COLO668 (cell line): ENCODE measurements around the gene MBOAT1.
"Not testable (repeated sequence)": the region's sequence is repeated elsewhere in the genome, so short reads cannot be mapped to it uniquely, and the experiment has no call there.

ENCODE experiments used
- DNase-seq: peaks from one replicate; lab custom pipeline; 2025; ENCODE audit not compliant: unreplicated experiment; lab: John Stamatoyannopoulos, UW

MBOAT1 gene

GRCh38 chr6:20173833-20174792 is 38.2 kb downstream of the MBOAT1 start:
- DNase-seq: no peak

- no peak for DNase-seq
Measured at GRCh38 chr6:20172842-20173456, 39.3 kb downstream of the MBOAT1 start.

GRCh38 chr6:20170455-20171148 is 41.7 kb downstream of the MBOAT1 start:
- no peak for DNase-seq

GRCh38 chr6:20169786-20170185 is 42.5 kb downstream of the MBOAT1 start:
- no peak for DNase-seq

- no peak for DNase-seq
Measured at GRCh38 chr6:20169119-20169557, 43.1 kb downstream of the MBOAT1 start.

- no peak for DNase-seq
Measured at GRCh38 chr6:20168690-20169089, 43.6 kb downstream of the MBOAT1 start.

- DNase-seq: no peak
Measured at GRCh38 chr6:20167601-20168000, 44.7 kb downstream of the MBOAT1 start.

- no peak for DNase-seq
Measured at GRCh38 chr6:20166210-20166609, 46.1 kb downstream of the MBOAT1 start.

GRCh38 chr6:20162515-20162914 is 49.8 kb downstream of the MBOAT1 start:
- DNase-seq: no peak

- DNase-seq: no peak
Measured at GRCh38 chr6:20160541-20161283, 51.6 kb downstream of the MBOAT1 start.

GRCh38 chr6:20159781-20160540 is 52.3 kb downstream of the MBOAT1 start:
- no peak for DNase-seq

GRCh38 chr6:20159098-20159497 is 53.2 kb downstream of the MBOAT1 start:
- no peak for DNase-seq

- no peak for DNase-seq
Measured at GRCh38 chr6:20158676-20159075, 53.6 kb downstream of the MBOAT1 start.

GRCh38 chr6:20156824-20157223 is 55.4 kb downstream of the MBOAT1 start:
- DNase-seq: no peak

GRCh38 chr6:20154753-20155152 is 57.5 kb downstream of the MBOAT1 start:
- no peak for DNase-seq

GRCh38 chr6:20153194-20153593 is 59.1 kb downstream of the MBOAT1 start:
- DNase-seq: no peak

GRCh38 chr6:20148433-20148832 is 63.8 kb downstream of the MBOAT1 start:
- no peak for DNase-seq

- DNase-seq: no peak
Measured at GRCh38 chr6:20147469-20147868, 64.8 kb downstream of the MBOAT1 start.

GRCh38 chr6:20146831-20147230 is 65.4 kb downstream of the MBOAT1 start:
- DNase-seq: not testable (repeated sequence)

GRCh38 chr6:20146291-20146690 is 66.0 kb downstream of the MBOAT1 start:
- no peak for DNase-seq
